Endothelial cell of umbilical vein (primary cell): ENCODE measurements around the gene FANCC.

ENCODE experiments used
- JUN ChIP-seq: IDR thresholded peaks from 2 replicates; pipeline ENCODE4 v1.6.1; 2011; ENCODE audit warnings: borderline replicate concordance, low read depth; ENCODE audit not compliant: insufficient read length, insufficient read depth
- MYC ChIP-seq: IDR thresholded peaks from one replicate; pipeline ENCODE4 v1.6.1; 2011; ENCODE audit warnings: mild to moderate bottlenecking, low read depth, low read length
- POLR2A ChIP-seq: IDR thresholded peaks from 2 replicates; pipeline ENCODE4 v1.6.1; 2012; ENCODE audit warnings: low read depth, mild to moderate bottlenecking, control low read depth, low read length
- TF ChIP-seq, protein P1 (sequence below), 2 donors: IDR thresholded peaks; 1 replicate in 1 of 2; 2 replicates in 1 of 2; pipeline ENCODE4 v1.5.1; 2011; ENCODE audit warnings: low read length in 2 of 2, mild to moderate bottlenecking in 2 of 2, moderate library complexity in 2 of 2, control low read depth in 1 of 2, inconsistent platforms in 1 of 2, low read depth in 1 of 2; ENCODE audit not compliant: insufficient read depth in 1 of 2; ENCODE audit errors: extremely low read depth in 1 of 2

DNA sequence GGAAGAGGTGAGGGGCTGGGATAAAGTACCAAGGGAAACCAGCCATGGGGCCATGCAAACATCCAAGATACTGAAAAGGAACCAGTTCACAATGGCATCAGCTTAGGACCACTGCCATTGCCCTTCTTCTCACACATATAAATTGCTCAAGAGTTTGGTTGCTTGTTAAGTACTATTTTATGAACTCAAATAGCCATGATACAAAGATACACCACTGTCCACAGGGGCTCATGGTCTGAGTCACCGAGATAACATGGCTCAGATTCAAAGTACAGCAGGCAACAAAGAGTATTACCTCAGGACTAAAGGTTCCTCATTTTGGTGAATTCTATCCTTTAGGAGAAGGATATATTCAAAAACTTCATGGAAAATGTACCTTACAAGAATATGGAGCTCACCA is 55.6 kb downstream of the FANCC start:
- TF ChIP-seq, protein P1, sequence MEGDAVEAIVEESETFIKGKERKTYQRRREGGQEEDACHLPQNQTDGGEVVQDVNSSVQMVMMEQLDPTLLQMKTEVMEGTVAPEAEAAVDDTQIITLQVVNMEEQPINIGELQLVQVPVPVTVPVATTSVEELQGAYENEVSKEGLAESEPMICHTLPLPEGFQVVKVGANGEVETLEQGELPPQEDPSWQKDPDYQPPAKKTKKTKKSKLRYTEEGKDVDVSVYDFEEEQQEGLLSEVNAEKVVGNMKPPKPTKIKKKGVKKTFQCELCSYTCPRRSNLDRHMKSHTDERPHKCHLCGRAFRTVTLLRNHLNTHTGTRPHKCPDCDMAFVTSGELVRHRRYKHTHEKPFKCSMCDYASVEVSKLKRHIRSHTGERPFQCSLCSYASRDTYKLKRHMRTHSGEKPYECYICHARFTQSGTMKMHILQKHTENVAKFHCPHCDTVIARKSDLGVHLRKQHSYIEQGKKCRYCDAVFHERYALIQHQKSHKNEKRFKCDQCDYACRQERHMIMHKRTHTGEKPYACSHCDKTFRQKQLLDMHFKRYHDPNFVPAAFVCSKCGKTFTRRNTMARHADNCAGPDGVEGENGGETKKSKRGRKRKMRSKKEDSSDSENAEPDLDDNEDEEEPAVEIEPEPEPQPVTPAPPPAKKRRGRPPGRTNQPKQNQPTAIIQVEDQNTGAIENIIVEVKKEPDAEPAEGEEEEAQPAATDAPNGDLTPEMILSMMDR (IDR thresholded peaks at IDR 0.05; ENCODE audit: extremely low read depth in 1 of 2, insufficient read depth in 1 of 2, low read depth in 1 of 2, low read length in 2 of 2) = no peak
- TF ChIP-seq JUN (no peak), POLR2A (no peak), MYC (no peak)
